ENCODE results near the gene BCAP29.

DNA sequence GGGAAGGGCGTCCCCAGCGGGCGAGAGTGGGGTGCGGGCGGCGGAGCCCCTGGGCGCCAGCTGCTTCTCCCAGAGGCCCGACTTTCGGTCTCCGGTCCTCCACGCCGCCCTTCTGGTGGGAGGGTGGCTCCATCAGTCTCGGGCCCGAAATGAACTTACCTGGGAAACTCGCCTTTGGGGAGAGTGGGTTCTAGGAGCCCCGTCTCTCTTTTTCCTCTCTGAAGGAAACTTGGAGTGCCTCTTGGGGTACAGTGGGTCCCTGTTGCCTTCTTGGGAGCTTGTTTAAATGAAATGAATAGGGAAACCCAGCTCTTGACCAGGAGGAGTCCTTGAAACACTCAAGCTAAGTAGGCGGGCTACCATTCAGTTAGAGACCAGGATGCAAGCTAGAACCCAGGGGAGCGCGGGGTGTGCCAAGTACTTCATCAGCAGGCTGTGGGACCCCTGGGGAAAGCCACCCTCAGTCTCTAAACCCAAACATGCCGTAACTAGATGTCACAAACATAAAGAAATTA lies 81.9 kb downstream of the BCAP29 start:
- TF ChIP-seq EZH2 (IDR thresholded peaks at IDR 0.05), result peak; percentile 46
- peak; percentile 67 for TF ChIP-seq EZH2phosphoT487 (IDR thresholded peaks at IDR 0.05)
- TF ChIP-seq, protein P1, sequence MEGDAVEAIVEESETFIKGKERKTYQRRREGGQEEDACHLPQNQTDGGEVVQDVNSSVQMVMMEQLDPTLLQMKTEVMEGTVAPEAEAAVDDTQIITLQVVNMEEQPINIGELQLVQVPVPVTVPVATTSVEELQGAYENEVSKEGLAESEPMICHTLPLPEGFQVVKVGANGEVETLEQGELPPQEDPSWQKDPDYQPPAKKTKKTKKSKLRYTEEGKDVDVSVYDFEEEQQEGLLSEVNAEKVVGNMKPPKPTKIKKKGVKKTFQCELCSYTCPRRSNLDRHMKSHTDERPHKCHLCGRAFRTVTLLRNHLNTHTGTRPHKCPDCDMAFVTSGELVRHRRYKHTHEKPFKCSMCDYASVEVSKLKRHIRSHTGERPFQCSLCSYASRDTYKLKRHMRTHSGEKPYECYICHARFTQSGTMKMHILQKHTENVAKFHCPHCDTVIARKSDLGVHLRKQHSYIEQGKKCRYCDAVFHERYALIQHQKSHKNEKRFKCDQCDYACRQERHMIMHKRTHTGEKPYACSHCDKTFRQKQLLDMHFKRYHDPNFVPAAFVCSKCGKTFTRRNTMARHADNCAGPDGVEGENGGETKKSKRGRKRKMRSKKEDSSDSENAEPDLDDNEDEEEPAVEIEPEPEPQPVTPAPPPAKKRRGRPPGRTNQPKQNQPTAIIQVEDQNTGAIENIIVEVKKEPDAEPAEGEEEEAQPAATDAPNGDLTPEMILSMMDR (IDR thresholded peaks at IDR 0.05), result no peak
